ENCODE measurements around the gene ALDH1L1.

DNA sequence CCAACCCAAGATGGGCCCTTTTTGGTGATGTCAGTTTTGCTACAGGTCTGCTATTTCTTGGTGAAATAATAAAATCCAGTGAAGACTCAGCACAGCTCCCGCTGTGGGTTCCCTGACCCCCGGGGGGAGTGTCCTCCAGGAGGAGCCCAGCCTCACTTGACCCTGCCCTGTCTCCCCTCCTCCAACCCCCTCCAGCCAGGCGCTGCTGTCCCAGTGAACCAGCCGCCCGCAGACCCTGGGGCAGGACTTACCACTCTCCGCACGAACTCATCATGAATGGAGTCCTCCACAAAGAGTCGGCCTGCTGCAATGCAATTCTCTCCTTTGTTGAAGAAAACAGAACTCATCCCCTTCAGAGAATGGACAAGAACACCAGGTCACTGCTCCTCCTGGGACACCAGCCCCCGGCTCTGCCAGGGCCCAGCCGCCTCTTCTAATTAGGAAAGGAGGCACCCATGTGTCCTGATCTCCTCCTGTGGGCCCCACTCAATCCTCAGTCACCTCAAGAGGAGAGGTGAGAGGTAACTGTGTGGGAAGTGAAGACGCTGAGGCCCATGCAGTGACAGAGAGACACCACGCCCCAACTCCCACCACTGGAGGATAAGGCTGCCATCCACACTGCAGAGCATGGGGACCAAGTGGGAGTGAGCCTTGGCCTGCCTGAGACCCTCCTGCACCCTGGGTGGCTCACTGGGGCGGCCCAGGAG is 67.7 kb downstream of the ALDH1L1 start:
- TF ChIP-seq, protein P1, sequence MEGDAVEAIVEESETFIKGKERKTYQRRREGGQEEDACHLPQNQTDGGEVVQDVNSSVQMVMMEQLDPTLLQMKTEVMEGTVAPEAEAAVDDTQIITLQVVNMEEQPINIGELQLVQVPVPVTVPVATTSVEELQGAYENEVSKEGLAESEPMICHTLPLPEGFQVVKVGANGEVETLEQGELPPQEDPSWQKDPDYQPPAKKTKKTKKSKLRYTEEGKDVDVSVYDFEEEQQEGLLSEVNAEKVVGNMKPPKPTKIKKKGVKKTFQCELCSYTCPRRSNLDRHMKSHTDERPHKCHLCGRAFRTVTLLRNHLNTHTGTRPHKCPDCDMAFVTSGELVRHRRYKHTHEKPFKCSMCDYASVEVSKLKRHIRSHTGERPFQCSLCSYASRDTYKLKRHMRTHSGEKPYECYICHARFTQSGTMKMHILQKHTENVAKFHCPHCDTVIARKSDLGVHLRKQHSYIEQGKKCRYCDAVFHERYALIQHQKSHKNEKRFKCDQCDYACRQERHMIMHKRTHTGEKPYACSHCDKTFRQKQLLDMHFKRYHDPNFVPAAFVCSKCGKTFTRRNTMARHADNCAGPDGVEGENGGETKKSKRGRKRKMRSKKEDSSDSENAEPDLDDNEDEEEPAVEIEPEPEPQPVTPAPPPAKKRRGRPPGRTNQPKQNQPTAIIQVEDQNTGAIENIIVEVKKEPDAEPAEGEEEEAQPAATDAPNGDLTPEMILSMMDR (IDR thresholded peaks at IDR 0.05; ENCODE audit: insufficient read depth, low read length, poor library complexity, severe bottlenecking), result no peak
- TF ChIP-seq EZH2phosphoT487 (conservative IDR thresholded peaks at IDR 0.05; ENCODE audit: low read length), result no peak

Data from SU-DHL-6 (cell line).